ENCODE results near the gene HAUS7. TPM values are rescaled to one million over a fixed set of nuclear protein-coding genes. Genes with fewer than 3 reads are reported as not detected.

HAUS7 gene
- total RNA-seq, 1 donor from 2014 or later: 14.5 TPM

DNA sequence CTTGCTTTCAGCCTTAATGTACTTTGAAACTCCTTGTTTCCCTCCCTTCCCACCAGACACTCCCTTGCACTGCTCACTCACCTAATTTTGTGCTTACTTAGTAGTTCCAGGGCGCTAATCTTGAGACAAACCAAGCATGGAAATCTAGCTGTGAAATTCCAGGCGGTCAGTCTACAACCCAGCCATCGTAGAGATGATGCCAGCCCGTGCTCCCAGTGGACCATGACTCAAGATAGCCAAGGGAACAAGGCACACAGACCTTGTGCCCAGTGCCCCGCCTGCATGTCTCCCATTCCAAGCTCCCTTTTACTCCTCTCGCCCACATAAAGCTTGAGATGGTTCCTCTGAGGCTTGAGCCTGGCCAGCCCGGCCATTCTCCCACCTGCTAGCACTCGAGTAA is 35.6 kb downstream of the HAUS7 start:
- DNase-seq: no peak

DNA sequence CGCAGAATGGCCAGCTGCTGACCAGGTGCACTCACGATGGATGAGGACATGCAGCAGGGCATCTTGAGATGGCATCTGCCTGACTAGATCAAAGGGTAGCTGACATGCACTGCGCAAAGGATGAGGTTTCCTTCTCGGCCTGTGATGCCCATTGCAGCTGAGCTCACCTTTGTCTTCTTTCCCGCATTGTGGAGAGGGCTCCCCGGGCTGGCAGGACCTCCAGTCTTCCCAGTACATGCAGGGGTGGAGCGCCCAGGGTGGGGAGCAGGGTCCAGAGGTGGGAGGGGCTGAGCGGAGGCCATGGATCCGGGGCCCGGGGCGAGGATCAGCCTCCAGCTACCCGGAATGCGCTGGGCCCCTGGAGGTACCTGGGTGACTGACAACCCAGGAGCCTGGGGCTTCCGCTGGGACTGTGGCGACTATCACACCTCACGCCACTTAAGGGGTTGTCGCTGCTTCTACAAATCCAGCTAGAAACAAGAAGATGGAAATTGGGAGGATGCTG is 36.5 kb downstream of the HAUS7 start:
- DNase-seq: no peak

DNA sequence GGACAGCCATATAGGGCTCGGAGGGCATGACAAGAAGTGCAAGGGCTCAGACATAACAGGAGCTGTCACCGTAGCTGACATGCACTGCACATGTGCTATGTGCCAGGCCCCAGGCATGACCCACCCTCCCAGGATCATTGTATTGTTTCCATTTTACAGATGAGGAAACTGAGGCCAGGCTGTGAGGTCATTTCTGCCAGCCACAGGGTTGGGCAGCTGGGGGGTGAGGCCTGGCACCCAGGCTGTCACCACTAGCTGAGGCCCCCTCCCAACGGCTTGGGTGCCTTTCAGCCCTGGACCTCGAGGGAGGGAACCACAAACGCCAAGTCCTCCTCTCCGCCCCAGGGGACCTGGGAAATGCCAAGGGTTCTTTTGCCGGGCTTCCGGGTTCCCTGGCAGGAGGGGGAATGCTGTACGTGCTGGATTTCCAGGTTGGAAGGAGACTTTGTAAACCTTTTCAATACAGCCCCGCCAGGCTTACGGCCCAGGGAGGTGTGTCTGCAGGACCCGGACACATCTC is 37.2 kb downstream of the HAUS7 start:
- no peak for DNase-seq

- no peak for DNase-seq
Measured at GRCh38 chrX:153430796-153431195, 39.6 kb downstream of the HAUS7 start.

GRCh38 chrX:153426204-153426603 is 44.2 kb downstream of the HAUS7 start:
- no peak for DNase-seq

DNA sequence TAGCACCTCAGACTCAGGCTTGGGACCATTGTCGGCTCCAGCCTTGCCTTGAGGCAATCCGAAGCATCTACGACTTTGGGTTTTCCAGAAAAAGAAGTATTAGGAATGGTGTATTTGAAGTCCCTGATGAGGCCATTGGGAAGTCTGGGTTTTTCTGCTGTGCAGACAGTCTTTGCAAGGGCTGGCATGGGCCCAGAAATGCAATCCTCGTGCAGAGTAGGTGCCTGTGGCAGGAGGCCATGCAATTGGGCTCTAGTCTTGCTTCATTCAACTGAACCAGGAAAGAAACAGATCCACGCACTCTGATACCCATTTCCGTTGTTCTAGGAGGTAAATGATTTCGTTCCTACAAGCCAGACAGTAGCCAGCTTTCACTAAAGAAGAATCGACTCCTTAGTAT is 46.7 kb downstream of the HAUS7 start:
- DNase-seq: no peak

DNA sequence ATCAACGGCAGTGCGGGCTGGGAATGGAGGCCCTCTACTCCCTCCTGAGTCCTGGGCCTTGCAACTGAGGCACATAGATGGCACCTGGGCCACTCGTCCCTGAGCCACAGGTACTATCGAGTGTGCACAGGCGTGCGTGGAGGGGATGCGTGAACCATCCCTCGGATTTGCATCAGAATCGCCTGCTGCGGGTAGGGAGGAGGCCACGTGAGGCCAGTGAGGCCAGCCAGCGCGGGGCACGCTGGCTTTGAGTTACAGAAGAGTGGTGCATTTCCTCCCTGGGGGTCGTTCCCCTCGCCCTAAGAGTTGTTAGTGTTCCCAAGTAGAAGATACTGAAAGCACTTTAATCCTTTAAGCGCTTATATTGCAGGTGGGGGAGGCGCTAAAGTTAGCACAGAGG is 48.5 kb downstream of the HAUS7 start:
- DNase-seq: no peak

- no peak for DNase-seq
Measured at GRCh38 chrX:153420851-153421599, 49.4 kb downstream of the HAUS7 start.

- no peak for DNase-seq
Measured at GRCh38 chrX:153417637-153418036, 52.7 kb downstream of the HAUS7 start.

GRCh38 chrX:153416781-153417450 is 53.5 kb downstream of the HAUS7 start:
- DNase-seq: no peak

DNA sequence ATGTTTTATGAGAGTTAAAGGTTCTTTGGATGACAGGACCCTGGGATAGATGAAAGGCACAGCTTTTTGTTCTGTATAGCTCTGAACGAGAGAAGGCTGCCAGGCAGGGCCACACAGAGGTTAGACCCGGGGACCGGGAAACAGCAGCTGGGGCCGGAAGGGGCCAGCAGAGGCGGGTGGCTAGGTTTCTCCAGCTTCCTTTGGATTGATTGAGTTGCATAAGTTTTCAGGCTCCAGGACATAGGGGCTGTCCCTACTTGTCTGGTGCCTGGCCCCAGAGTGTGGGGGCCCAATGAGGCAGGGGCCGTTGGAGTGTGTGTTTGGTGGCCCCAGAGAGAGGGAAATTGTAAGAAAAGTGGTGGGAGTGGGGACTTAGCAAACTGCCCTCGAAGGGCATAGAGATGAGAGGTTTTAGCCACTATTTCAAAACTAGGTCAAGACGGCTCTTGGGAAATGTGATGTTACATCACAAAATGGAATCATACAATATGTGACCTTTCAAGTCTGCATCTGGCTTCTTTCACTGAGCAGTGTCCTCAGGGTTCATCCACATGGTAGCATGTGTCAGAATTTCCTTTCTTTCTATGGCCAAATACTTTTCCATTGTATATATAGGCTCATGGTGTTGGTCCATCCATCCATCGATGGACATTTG is 55.4 kb downstream of the HAUS7 start:
- DNase-seq: no peak

DNA sequence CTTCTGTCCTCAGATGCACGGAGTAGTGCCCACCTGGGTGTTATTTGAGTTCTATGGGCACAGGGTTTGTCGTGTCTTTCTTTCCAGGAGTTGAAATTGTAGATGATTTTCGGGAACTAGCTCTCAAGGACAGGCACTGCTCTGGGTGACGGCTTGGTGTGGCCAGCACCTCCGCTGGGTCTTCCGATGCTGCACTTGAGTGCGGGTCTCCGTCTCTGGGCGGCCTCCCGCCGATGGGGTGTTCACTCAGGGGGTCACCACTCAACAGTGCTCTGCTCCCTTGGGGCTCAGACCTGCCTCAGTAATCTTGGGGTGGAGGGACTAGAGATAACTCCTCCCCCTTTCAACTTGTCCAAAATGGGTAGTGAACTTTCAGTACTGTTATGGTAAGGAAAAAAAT is 56.6 kb downstream of the HAUS7 start:
- DNase-seq: no peak

DNA sequence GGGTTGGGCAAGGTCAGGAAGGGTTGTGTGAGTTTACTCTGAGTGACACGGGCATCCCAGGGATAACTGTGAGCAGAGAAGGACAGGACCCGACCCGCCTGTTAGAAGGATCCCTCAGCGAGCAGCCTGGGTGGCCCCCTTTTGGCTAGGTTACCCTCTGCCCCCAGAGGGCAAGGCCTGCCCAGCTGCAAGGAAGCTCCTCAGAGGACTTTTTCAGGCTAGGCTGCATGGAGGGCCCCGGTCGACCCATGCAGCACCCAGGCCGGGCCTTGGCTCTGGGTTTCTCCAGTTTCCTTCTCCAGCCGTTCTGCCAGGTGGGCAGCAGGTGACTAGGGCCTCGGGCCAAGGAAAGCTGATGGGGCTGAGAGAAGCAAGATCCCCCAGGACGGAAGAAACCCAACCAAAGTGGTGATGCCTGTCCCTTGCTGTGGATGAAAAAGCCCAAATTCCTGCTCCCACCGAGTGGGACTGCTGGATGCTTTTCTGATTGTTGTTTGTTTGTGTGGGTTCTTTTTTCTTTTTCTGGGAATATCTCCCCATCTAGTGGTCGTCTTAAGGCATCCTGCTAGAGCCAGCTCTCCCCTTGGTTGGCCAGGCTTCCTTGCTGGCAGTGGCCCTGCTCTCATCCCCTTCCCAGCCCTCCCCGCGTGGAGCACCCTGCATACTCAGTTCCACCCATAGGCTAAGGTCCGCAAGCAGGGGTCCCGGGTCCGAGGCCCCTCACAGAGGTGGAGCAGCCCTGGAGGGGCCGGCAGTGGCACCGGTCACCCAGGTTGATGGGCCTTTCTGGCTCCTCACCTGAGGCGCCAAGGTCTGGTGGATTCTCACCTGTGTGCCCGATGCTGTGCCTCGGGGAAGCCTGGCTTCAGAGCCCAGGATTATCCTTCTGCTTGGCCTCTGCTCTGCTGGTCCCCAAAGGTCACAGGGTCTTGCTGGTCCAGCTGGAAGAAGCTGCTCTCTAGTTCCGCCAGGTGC is 57.3 kb downstream of the HAUS7 start:
- peak; percentile 4 for DNase-seq

- DNase-seq: no peak
Measured at GRCh38 chrX:153411988-153412574, 58.3 kb downstream of the HAUS7 start.

DNA sequence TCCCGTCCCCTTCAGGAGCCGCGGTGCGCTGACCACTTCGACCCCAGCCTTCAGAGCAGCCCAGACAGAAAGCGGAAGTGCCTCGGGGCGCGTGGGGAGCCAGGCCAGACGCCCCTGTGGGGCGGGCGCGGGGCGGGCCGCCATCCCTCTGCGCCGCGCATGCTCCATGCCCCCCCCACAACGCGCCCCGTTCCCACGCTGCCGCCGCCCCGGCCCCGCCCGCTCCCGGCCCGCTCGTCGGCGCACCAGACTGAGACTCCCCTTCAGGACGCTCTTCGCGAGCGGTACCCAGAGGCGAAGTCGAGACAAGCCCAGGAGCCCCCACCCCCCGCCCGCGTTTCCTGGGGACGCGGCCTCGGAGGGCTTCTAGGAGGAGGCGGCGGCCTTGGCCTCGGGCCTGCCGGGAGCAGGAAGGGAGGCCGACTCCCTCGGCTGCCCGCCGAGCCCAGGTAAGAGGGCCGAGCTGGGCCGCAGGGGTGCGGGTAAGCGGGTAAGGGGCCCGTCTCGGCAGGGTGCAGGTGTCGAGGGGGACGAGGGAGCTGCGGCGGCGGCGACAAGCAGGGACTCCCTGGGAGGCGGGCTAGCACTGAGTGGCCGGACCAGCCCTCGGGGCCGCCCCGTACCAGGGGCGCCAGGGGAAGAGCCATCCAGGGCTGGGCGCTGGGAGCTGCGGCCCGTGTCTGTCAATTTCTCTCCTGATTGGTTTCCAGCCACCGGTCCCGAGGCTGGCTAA is 59.0 kb downstream of the HAUS7 start, which contains the start of gene ZFP92:
Gene ZFP92, plus strand, starts transcription at position 218 of the 733 bp plus-strand sequence. CDS start 6,851 bp downstream, outside the sequence.
- DNase-seq: peak; percentile 15

DNA sequence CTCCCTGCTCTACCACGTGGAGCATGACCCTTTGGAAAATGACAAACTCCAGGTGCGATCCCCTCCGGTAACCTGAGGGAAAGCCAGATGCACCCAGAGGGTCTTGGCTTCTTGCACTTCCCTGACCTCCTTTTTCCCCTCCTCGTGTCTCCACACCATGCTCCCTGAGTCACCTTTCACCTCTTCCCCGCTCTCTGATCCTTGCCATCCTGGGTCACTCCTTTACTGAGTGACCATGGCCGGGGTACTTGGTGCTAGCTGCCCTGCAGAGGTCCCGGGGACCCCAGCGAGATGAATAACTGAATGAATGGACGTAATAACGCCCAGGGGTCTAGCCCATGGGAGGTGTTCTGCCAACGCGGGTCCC is 59.5 kb downstream of the HAUS7 start:
- DNase-seq: no peak

- no peak for DNase-seq
Measured at GRCh38 chrX:153410373-153410772, 60.0 kb downstream of the HAUS7 start.

- no peak for DNase-seq
Measured at GRCh38 chrX:153409414-153410101, 60.8 kb downstream of the HAUS7 start.

DNA sequence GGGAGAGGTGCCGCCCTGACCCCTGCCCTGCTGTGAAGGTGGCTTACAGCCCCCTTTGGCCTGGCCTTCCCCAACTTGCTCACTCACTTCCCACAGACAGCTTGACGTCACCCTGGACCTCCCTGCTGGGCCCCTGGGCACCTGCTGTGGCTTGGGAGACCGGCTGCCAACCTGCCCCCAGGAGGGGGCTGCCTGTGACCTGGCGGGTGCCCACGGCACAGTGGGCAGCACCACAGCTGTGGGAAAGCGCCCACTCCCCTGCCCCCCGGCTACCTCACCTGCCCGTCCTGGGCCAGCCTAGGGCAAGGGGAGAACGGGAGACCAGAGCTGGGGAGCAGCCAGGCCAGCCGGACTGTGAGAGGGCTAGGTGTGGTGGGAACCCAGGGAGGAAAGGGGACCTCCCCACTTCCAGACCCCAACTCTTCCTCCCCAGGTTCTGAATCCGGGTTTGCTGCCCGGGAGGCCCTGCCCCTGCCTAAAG is 61.5 kb downstream of the HAUS7 start:
- DNase-seq: no peak

GRCh38 chrX:153408221-153408721 is 62.1 kb downstream of the HAUS7 start:
- no peak for DNase-seq
